GM23248 (cell line): ENCODE measurements around the gene NIN. TPM values are rescaled to one million over a fixed set of nuclear protein-coding genes. Genes with fewer than 3 reads are reported as not detected.

Source experiments
- DNase-seq: peaks from one replicate; pipeline ENCODE4 v3.0.0-alpha.2; 2015
- H2AFZ ChIP-seq: fragments of 200-600 bp; sonication (generic); 2 replicates; pipeline ENCODE4 v1.6.1; 2016; ENCODE audit warnings: antibody characterized with exemption
- H3F3A ChIP-seq: fragments of 200-600 bp; sonication (generic); 2 replicates; pipeline ENCODE4 v1.6.1; 2016; ENCODE audit warnings: mild to moderate bottlenecking, antibody characterized with exemption, mixed run types; ENCODE audit not compliant: insufficient read depth
- H3K27ac ChIP-seq: fragments of 200-600 bp; sonication (generic); 2 replicates; pipeline ENCODE4 v1.5.1; 2016; ENCODE audit warnings: mild to moderate bottlenecking
- H3K27me3 ChIP-seq: fragments of 200-600 bp; sonication (generic); replicated peaks from 2 replicates; pipeline ENCODE4 v1.6.1; 2016; ENCODE audit warnings: mild to moderate bottlenecking; ENCODE audit not compliant: insufficient read depth
- H3K36me3 ChIP-seq: fragments of 200-600 bp; sonication (generic); 2 replicates; pipeline ENCODE4 v1.6.1; 2016; ENCODE audit warnings: low read depth, mild to moderate bottlenecking
- H3K4me1 ChIP-seq: fragments of 200-600 bp; sonication (generic); 2 replicates; pipeline ENCODE4 v1.6.1; 2016; ENCODE audit warnings: mild to moderate bottlenecking; ENCODE audit not compliant: insufficient read depth
- H3K4me2 ChIP-seq: fragments of 200-600 bp; sonication (generic); one replicate; pipeline ENCODE4 v1.6.1; 2016; ENCODE audit warnings: mild to moderate bottlenecking; ENCODE audit not compliant: unreplicated experiment
- H3K4me3 ChIP-seq: fragments of 200-600 bp; sonication (generic); 2 replicates; pipeline ENCODE4 v1.5.1; 2016; ENCODE audit warnings: mild to moderate bottlenecking
- H3K79me2 ChIP-seq: fragments of 200-600 bp; sonication (generic); 2 replicates; pipeline ENCODE4 v1.6.1; 2016; ENCODE audit warnings: mild to moderate bottlenecking; ENCODE audit not compliant: insufficient read depth
- H3K9ac ChIP-seq: fragments of 200-600 bp; sonication (generic); 2 replicates; pipeline ENCODE4 v1.6.1; 2016; ENCODE audit warnings: mild to moderate bottlenecking
- H3K9me2 ChIP-seq: fragments of 200-600 bp; sonication (generic); 2 replicates; pipeline ENCODE4 v1.6.1; 2016; ENCODE audit warnings: mixed run types, mild to moderate bottlenecking, moderate library complexity; ENCODE audit not compliant: insufficient read depth
- H3K9me3 ChIP-seq: fragments of 200-600 bp; sonication (generic); one replicate; pipeline ENCODE4 v1.6.1; 2017; ENCODE audit warnings: low read depth
- H4K20me1 ChIP-seq: fragments of 200-600 bp; sonication (generic); 2 replicates; pipeline ENCODE4 v1.6.0; 2016; ENCODE audit not compliant: insufficient read depth
- EZH2 ChIP-seq: fragments of 200-600 bp; sonication (generic); IDR thresholded peaks from 2 replicates; pipeline ENCODE4 v1.6.1; 2018; ENCODE audit warnings: antibody characterized with exemption, mild to moderate bottlenecking; ENCODE audit not compliant: insufficient read depth, poor library complexity, severe bottlenecking
- EZH2phosphoT487 ChIP-seq: fragments of 200-600 bp; sonication (generic); IDR thresholded peaks from 2 replicates; pipeline ENCODE4 v1.6.1; 2018; ENCODE audit warnings: antibody characterized with exemption, moderate library complexity, mild to moderate bottlenecking, low read depth; ENCODE audit not compliant: insufficient read depth
- WGBS, 2 experiments: methylation state at CpG; one replicate each; pipeline ENCODE4 v1.1.6; 2015 to 2017; ENCODE audit warnings: low lambda C conversion rate in 2 of 2, low coverage in 1 of 2; ENCODE audit errors: missing lambda C conversion rate in 2 of 2; 5-methylcytosine and 5-hydroxymethylcytosine counted together
- in situ Hi-C: fragments of 300-500 bp; cut with MboI; formaldehyde crosslinking; loops from 2 replicates; pipeline ENCODE4 v1.15.0; 2020
- polyA plus RNA-seq: library from polyadenylated mRNA; unstranded; fragments of >200 nt; fragmentation: Nextera tagmentation; extraction: Ambion mirVana; gene quantifications from 2 replicates; pipeline ENCODE4 v1.2.1, GENCODE V29; 2016
- total RNA-seq: library from RNA; depleted of rRNA; stranded (reverse); fragments of >200 nt; shearing (Covaris generic); gene quantifications from 2 replicates; pipeline ENCODE4 v1.2.3, GENCODE V29; 2014

NIN gene
- total and polyA plus RNA-seq, 2 experiments from 2014 or later, result 17.0 to 33.3 TPM

GRCh38 chr14:50812856-50813543 lies 18.0 kb downstream of the NIN start:
- peaks cover 3% of the 10 kb centered on the region; the same call in 1 of the 2 replicates for H4K20me1 ChIP-seq
- no peaks in the 10 kb centered on the region for H3K27me3 ChIP-seq
- no peak overlapping the region for H3K9ac ChIP-seq
- no peak overlapping the region for H3K27ac ChIP-seq
- H3K9me2 ChIP-seq, result no peaks in the 10 kb centered on the region
- H3K4me1 ChIP-seq, result peaks cover 7% of the 10 kb centered on the region
- H3K4me2 ChIP-seq, result no peak overlapping the region
- H3F3A ChIP-seq, result peaks cover 5% of the 10 kb centered on the region; the same call in 1 of the 2 replicates
- WGBS, 2 experiments, result 93 to 96% methylated on average over 8 of the region's 8 CpGs
- 0 out of 2 replicates have a peak, but pooled peaks cover 4% of the 10 kb centered on the region for H3K36me3 ChIP-seq
- no peak for DNase-seq
- H3K9me3 ChIP-seq, result no peaks in the 10 kb centered on the region
- TF ChIP-seq EZH2phosphoT487 (no peak), EZH2 (no peak)
- no peak overlapping the region for H3K4me3 ChIP-seq
- H3K79me2 ChIP-seq, result peaks cover 89% of the 10 kb centered on the region
- in situ Hi-C loops, result no loop called here
- H2AFZ ChIP-seq, result no peak overlapping the region

GRCh38 chr14:50812180-50812579 lies 18.8 kb downstream of the NIN start:
- Histone ChIP-seq H3F3A (peaks cover 5% of the 10 kb centered on the region; the same call in 1 of the 2 replicates), H3K27me3 (no peaks in the 10 kb centered on the region), H3K79me2 (peaks cover 90% of the 10 kb centered on the region), H3K36me3 (0 out of 2 replicates have a peak, but pooled peaks cover 4% of the 10 kb centered on the region), H3K4me3 (no peak overlapping the region), H3K9me3 (no peaks in the 10 kb centered on the region), H3K9me2 (no peaks in the 10 kb centered on the region), H3K4me2 (no peak overlapping the region), H3K27ac (no peak overlapping the region), H4K20me1 (peaks cover 3% of the 10 kb centered on the region; the same call in 1 of the 2 replicates), H3K9ac (no peak overlapping the region), H3K4me1 (peaks cover 7% of the 10 kb centered on the region), H2AFZ (no peak overlapping the region)
- in situ Hi-C loops, result no loop called here
- WGBS, 2 experiments, result 97 to 99% methylated on average over 2 of the region's 2 CpGs
- TF ChIP-seq EZH2 (no peak), EZH2phosphoT487 (no peak)
- no peak for DNase-seq

- H3K79me2 ChIP-seq, result peaks cover 64% of the 10 kb centered on the region
- H3K27ac ChIP-seq, result no peak overlapping the region
- no peak overlapping the region for H3K9ac ChIP-seq
- no peak overlapping the region for H3K4me3 ChIP-seq
- no peaks in the 10 kb centered on the region for H3K27me3 ChIP-seq
- H4K20me1 ChIP-seq, result no peaks in the 10 kb centered on the region
- H3K4me1 ChIP-seq, result peaks cover 27% of the 10 kb centered on the region
- 84 to 95% methylated on average over 5 of the region's 5 CpGs for WGBS, 2 experiments
- H3K4me2 ChIP-seq, result no peak overlapping the region
- no peaks in the 10 kb centered on the region for H3K9me3 ChIP-seq
- in situ Hi-C loops, result no loop called here
- TF ChIP-seq EZH2phosphoT487, result no peak
- TF ChIP-seq EZH2, result no peak
- H3K36me3 ChIP-seq, result no peaks in the 10 kb centered on the region
- no peak for DNase-seq
- no peaks in the 10 kb centered on the region for H3K9me2 ChIP-seq
- H3F3A ChIP-seq, result peaks cover 35% of the 10 kb centered on the region
- H2AFZ ChIP-seq, result no peak overlapping the region
Observed at GRCh38 chr14:50808053-50808452, 22.9 kb downstream of the NIN start.

- H2AFZ ChIP-seq, result no peak overlapping the region
- H4K20me1 ChIP-seq, result no peaks in the 10 kb centered on the region
- TF ChIP-seq EZH2 (no peak), EZH2phosphoT487 (no peak)
- no peaks in the 10 kb centered on the region for H3K36me3 ChIP-seq
- peaks cover 50% of the 10 kb centered on the region for H3K79me2 ChIP-seq
- DNase-seq, result no peak
- in situ Hi-C loops, result no loop called here
- no peak overlapping the region for H3K4me2 ChIP-seq
- no peaks in the 10 kb centered on the region for H3K9me2 ChIP-seq
- no peaks in the 10 kb centered on the region for H3K9me3 ChIP-seq
- peak overlapping the region; percentile 9; the same call in 1 of the 2 replicates for H3K27ac ChIP-seq
- H3F3A ChIP-seq, result peaks cover 47% of the 10 kb centered on the region
- no peak overlapping the region for H3K4me3 ChIP-seq
- 54 to 60% methylated on average over 3 of the region's 3 CpGs for WGBS, 2 experiments
- H3K27me3 ChIP-seq, result no peaks in the 10 kb centered on the region
- H3K9ac ChIP-seq, result no peak overlapping the region
- H3K4me1 ChIP-seq, result peaks cover 40% of the 10 kb centered on the region
Observed at GRCh38 chr14:50806241-50806933, 24.6 kb downstream of the NIN start.
